ENCODE data around the gene ZNF446.
"Not testable (repeated sequence)": the region's sequence is repeated elsewhere in the genome, so short reads cannot be mapped to it uniquely, and the experiment has no call there.

DNA sequence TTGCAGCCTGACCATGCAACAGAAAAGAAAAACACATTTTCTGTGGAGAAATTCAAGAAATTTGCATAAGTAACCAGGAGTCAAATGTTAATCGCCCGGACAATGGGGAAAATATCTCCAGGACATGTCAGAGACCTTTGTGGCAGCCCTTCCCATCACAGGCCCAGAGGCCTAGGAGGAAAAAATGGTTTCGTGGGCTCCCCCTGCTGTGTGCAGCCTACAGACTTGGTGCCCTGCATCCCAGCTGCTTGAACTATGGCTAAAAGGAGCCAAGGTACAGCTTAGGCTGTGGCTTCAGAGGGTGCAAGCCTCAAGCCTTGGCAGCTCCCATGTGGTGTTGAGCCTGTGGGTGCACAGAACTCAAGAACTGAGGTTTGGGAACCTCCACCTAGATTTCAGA, 27.3 kb upstream of the ZNF446 start:
- TF ChIP-seq, protein P1, sequence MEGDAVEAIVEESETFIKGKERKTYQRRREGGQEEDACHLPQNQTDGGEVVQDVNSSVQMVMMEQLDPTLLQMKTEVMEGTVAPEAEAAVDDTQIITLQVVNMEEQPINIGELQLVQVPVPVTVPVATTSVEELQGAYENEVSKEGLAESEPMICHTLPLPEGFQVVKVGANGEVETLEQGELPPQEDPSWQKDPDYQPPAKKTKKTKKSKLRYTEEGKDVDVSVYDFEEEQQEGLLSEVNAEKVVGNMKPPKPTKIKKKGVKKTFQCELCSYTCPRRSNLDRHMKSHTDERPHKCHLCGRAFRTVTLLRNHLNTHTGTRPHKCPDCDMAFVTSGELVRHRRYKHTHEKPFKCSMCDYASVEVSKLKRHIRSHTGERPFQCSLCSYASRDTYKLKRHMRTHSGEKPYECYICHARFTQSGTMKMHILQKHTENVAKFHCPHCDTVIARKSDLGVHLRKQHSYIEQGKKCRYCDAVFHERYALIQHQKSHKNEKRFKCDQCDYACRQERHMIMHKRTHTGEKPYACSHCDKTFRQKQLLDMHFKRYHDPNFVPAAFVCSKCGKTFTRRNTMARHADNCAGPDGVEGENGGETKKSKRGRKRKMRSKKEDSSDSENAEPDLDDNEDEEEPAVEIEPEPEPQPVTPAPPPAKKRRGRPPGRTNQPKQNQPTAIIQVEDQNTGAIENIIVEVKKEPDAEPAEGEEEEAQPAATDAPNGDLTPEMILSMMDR (conservative IDR thresholded peaks at IDR 0.05; ENCODE audit: low read length), result not testable (repeated sequence)
- not testable (repeated sequence) for TF ChIP-seq EZH2phosphoT487 (IDR thresholded peaks at IDR 0.05; ENCODE audit: borderline replicate concordance)
